Activated T-cell treated with anti-CD3 and anti-CD28 coated beads, Interleukin-2, amount 50 U/mL, for 72 hours (primary cell): ENCODE results near the gene KPNB1. TPM values are rescaled to one million over a fixed set of nuclear protein-coding genes. Genes with fewer than 3 reads are reported as not detected.

Source experiments
- ATAC-seq, 2 donors: fragments of 150-1000 bp; cut with Tn5 transposase; replicated peaks in 1 of 2; 2 replicates each; pipeline ENCODE4 v1.10.0; 2021; ENCODE audit warnings: moderate library complexity in 2 of 2, mild to moderate bottlenecking in 1 of 2
- DNase-seq, 2 donors: peaks; one replicate each; pipeline ENCODE4 v3.0.0; 2021 to 2022; ENCODE audit warnings: mixed read lengths in 1 of 2
- H3K27ac Mint-ChIP-seq: one replicate; pipeline ENCODE4 v1.8.0; 2022; ENCODE audit warnings: mild to moderate bottlenecking, moderate library complexity, mixed read lengths
- H3K27me3 Mint-ChIP-seq: one replicate; pipeline ENCODE4 v1.8.0; 2022; ENCODE audit warnings: low read depth, mixed read lengths
- H3K36me3 Mint-ChIP-seq, 2 donors: one replicate each; pipeline ENCODE4 v1.8.0; 2022; ENCODE audit warnings: mixed read lengths in 2 of 2, mild to moderate bottlenecking in 1 of 2; ENCODE audit not compliant: insufficient read depth in 2 of 2
- H3K4me1 Mint-ChIP-seq: one replicate; pipeline ENCODE4 v1.8.0; 2022; ENCODE audit warnings: low read depth, mixed read lengths
- H3K4me3 Mint-ChIP-seq, 2 donors: one replicate each; pipeline ENCODE4 v1.8.0; 2022; ENCODE audit warnings: mild to moderate bottlenecking in 2 of 2, mixed read lengths in 2 of 2, moderate library complexity in 2 of 2
- H3K9me3 Mint-ChIP-seq, 2 donors: one replicate each; pipeline ENCODE4 v1.8.0; 2022; ENCODE audit warnings: mixed read lengths in 2 of 2
- total RNA-seq, 2 donors: library from RNA; stranded (reverse); gene quantifications; one replicate each; pipeline ENCODE4 v1.2.3, GENCODE V29; 2022

KPNB1 gene
- total RNA-seq, 2 donors from 2014 or later: 581 to 729 TPM

DNA sequence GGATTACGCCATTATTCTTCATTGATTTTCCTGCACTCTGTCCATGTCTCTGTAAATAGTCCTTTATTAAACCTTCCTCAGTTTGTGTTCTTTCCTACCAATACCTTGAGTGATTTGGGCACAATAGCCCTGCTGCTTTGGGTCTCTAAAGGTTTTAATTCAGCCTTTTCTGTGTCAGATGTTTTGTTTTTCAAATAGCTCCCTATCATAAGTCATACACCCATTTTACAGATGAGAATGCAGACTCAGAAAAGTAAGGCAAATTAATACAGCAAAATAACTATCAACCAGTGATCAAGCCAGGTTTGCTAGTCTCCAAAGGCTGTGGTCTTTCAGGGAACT is 25.0 kb upstream of the KPNB1 start:
- ATAC-seq (no peak), DNase-seq (no peak)
- H3K4me3 Mint-ChIP-seq: no peak overlapping the region
- H3K27ac Mint-ChIP-seq: no peak overlapping the region
- no peaks in the 10 kb centered on the region for H3K27me3 Mint-ChIP-seq
- no peaks in the 10 kb centered on the region for H3K9me3 Mint-ChIP-seq
- peaks cover 3 to 17% of the 10 kb centered on the region in 2 donors for H3K36me3 Mint-ChIP-seq
- H3K4me1 Mint-ChIP-seq: peaks cover 20% of the 10 kb centered on the region

- H3K9me3 Mint-ChIP-seq: no peaks in the 10 kb centered on the region
- no peaks in the 10 kb centered on the region for H3K27me3 Mint-ChIP-seq
- no peak overlapping the region for H3K27ac Mint-ChIP-seq
- ATAC-seq (no peak), DNase-seq (no peak)
- no peaks in the 10 kb centered on the region for H3K4me1 Mint-ChIP-seq
- H3K4me3 Mint-ChIP-seq: no peak overlapping the region
- peaks cover 1 to 3% of the 10 kb centered on the region in 2 donors for H3K36me3 Mint-ChIP-seq
Observed at GRCh38 chr17:47628014-47628566, 21.6 kb upstream of the KPNB1 start.

- no peak overlapping the region for H3K4me3 Mint-ChIP-seq
- no peak for ATAC-seq
- H3K27ac Mint-ChIP-seq: peak overlapping the region; percentile 72
- H3K27me3 Mint-ChIP-seq: no peaks in the 10 kb centered on the region
- no peaks in the 10 kb centered on the region for H3K36me3 Mint-ChIP-seq
- H3K4me1 Mint-ChIP-seq: no peaks in the 10 kb centered on the region
- DNase-seq: no peak
- no peaks in the 10 kb centered on the region for H3K9me3 Mint-ChIP-seq
Observed at GRCh38 chr17:47629826-47630225, 19.9 kb upstream of the KPNB1 start.

DNA sequence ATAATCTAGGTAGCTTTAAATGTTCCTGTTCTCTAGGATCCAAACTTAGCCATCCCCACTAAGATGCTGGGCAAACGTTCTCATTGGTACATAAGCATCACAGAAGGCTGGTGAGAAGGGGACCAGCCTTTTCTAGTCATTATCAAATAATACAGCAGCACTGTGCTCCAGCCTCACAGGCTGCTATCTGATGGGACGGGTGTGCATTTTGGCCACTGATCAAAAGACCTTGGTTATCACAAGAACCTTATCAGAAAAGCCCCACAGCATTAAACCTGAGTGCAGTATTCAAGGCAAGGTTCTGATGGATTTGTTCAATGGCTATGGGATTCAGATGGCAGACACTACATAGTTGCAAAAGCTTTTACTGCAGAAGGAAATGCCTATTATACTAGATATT is 19.1 kb upstream of the KPNB1 start:
- H3K27ac Mint-ChIP-seq: peak overlapping the region; percentile 31
- H3K4me1 Mint-ChIP-seq: no peaks in the 10 kb centered on the region
- ATAC-seq (no peak), DNase-seq (no peak)
- H3K4me3 Mint-ChIP-seq: no peak overlapping the region
- H3K36me3 Mint-ChIP-seq: no peaks in the 10 kb centered on the region
- no peaks in the 10 kb centered on the region for H3K27me3 Mint-ChIP-seq
- H3K9me3 Mint-ChIP-seq: no peaks in the 10 kb centered on the region

- H3K27ac Mint-ChIP-seq: no peak overlapping the region
- H3K36me3 Mint-ChIP-seq: peaks cover 0 to 6% of the 10 kb centered on the region in 2 donors
Observed at GRCh38 chr17:47632991-47633390, 16.7 kb upstream of the KPNB1 start.

DNA sequence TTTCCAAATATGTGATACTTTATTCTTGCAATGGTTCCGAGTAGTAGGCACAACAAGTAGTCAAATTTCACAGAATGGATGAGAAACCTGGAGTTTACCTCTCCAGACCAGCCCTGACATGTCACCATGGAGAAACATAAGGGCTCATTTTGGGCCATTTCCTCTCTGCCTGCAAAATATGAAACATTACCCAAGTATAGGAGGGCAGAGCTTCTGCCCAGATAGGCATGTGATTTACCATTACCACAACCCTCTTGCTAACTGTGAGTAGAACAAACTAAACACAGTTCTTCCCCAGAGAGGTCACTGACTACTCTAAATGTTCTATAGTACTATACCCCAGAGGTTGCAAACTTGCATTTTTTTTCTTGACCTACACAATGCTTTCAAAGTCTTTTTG is 15.7 kb upstream of the KPNB1 start:
- Mint-ChIP-seq H3K9me3 (no peaks in the 10 kb centered on the region), H3K27me3 (no peaks in the 10 kb centered on the region), H3K4me3 (no peak overlapping the region), H3K4me1 (peaks cover 7% of the 10 kb centered on the region), H3K36me3 (peaks cover 0 to 6% of the 10 kb centered on the region in 2 donors), H3K27ac (no peak overlapping the region)
- DNase-seq (no peak), ATAC-seq (no peak)

More at GRCh38 chr17:47632991-47633390, 16.7 kb upstream of the KPNB1 start:
- DNase-seq (no peak), ATAC-seq (no peak)
- H3K4me1 Mint-ChIP-seq: peaks cover 7% of the 10 kb centered on the region
- H3K4me3 Mint-ChIP-seq: no peak overlapping the region
- no peaks in the 10 kb centered on the region for H3K9me3 Mint-ChIP-seq
- H3K27me3 Mint-ChIP-seq: no peaks in the 10 kb centered on the region

- no peaks in the 10 kb centered on the region for H3K9me3 Mint-ChIP-seq
- DNase-seq (no peak), ATAC-seq (no peak)
- peaks cover 0 to 6% of the 10 kb centered on the region in 2 donors for H3K36me3 Mint-ChIP-seq
- no peak overlapping the region for H3K4me3 Mint-ChIP-seq
- H3K27me3 Mint-ChIP-seq: no peaks in the 10 kb centered on the region
- no peak overlapping the region for H3K27ac Mint-ChIP-seq
- peaks cover 12% of the 10 kb centered on the region for H3K4me1 Mint-ChIP-seq
Observed at GRCh38 chr17:47634870-47635269, 14.8 kb upstream of the KPNB1 start.

DNA sequence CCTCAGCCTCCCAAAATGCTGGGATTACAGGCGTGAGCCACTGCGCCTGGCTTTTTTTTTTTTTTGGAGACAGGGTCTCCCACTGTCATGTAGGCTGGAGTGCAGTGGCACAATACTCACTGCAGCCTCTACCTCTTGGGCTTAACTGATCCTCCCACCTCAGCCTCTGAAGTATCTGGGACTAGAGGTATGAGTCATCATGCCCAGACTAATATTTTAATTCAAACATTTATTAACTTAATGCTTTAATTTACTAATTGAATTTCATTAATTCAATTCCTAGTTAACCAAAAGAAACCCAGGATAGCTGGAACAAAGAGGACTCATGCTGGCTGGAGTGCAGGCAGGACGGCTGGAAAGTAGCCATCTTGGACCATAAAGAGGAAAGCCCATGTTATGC is 14.0 kb upstream of the KPNB1 start:
- ATAC-seq: no peak
- H3K27me3 Mint-ChIP-seq: no peaks in the 10 kb centered on the region
- H3K36me3 Mint-ChIP-seq: peaks cover 0 to 6% of the 10 kb centered on the region in 2 donors
- no peak overlapping the region for H3K27ac Mint-ChIP-seq
- no peaks in the 10 kb centered on the region for H3K9me3 Mint-ChIP-seq
- DNase-seq: no peak
- H3K4me3 Mint-ChIP-seq: no peak overlapping the region
- H3K4me1 Mint-ChIP-seq: peaks cover 12% of the 10 kb centered on the region

- Mint-ChIP-seq H3K36me3 (peaks cover 0 to 6% of the 10 kb centered on the region in 2 donors), H3K27ac (no peak overlapping the region), H3K4me3 (no peak overlapping the region), H3K4me1 (peaks cover 12% of the 10 kb centered on the region), H3K9me3 (no peaks in the 10 kb centered on the region), H3K27me3 (no peaks in the 10 kb centered on the region)
- ATAC-seq (no peak), DNase-seq (no peak)
Observed at GRCh38 chr17:47636273-47637030, 13.3 kb upstream of the KPNB1 start.

DNA sequence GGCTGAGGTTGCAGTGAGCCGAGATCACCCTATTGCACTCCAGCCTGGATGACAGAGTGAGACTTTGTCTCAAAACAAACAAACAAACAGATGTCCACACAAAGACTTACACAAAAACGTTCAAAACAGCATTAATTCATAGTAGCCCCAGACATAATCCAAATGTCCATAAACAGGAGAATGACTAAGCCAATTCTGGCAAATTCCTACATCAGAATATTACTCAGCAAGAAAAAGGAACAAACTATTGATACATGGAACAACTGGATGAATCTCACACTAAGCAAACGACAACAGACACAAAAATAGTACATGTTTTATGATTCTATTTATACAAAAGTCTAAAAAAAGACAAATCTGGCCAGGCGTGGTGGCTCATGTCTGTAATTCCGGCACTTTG is 10.8 kb upstream of the KPNB1 start:
- no peak overlapping the region for H3K27ac Mint-ChIP-seq
- H3K27me3 Mint-ChIP-seq: no peaks in the 10 kb centered on the region
- DNase-seq (no peak), ATAC-seq (no peak)
- no peak overlapping the region for H3K4me3 Mint-ChIP-seq
- no peaks in the 10 kb centered on the region for H3K9me3 Mint-ChIP-seq
- peaks cover 0 to 6% of the 10 kb centered on the region in 2 donors for H3K36me3 Mint-ChIP-seq
- H3K4me1 Mint-ChIP-seq: peaks cover 18% of the 10 kb centered on the region

DNA sequence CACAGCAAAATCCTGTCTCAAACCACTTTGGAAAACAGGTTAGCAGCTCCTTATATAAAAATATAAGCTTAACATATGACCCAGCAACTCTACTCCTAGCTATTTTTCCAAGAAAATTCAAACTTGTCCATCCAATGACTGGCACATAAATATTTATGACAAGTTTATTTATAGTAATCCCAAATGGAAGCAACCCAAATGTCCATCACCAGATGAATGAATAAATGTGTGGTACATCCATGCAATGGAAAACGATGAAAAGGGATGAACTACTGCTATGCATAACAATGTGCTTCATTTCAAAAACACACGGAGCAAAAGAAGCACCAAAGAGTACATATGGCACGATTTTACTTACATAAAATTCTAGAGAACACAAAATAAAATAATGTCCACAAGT is 9.6 kb upstream of the KPNB1 start:
- Mint-ChIP-seq H3K27me3 (no peaks in the 10 kb centered on the region), H3K36me3 (peaks cover 0 to 6% of the 10 kb centered on the region in 2 donors), H3K4me3 (no peak overlapping the region), H3K27ac (no peak overlapping the region), H3K4me1 (peaks cover 18% of the 10 kb centered on the region), H3K9me3 (no peaks in the 10 kb centered on the region)
- no peak for ATAC-seq
- no peak for DNase-seq

- H3K27ac Mint-ChIP-seq: no peak overlapping the region
- ATAC-seq: no peak
- no peak overlapping the region for H3K4me3 Mint-ChIP-seq
- H3K9me3 Mint-ChIP-seq: no peaks in the 10 kb centered on the region
- no peak for DNase-seq
- no peaks in the 10 kb centered on the region for H3K27me3 Mint-ChIP-seq
- peaks cover 0 to 6% of the 10 kb centered on the region in 2 donors for H3K36me3 Mint-ChIP-seq
- peaks cover 15% of the 10 kb centered on the region for H3K4me1 Mint-ChIP-seq
Observed at GRCh38 chr17:47641202-47641601, 8.5 kb upstream of the KPNB1 start.

- no peaks in the 10 kb centered on the region for H3K36me3 Mint-ChIP-seq
Observed at GRCh38 chr17:47643116-47643515, 6.6 kb upstream of the KPNB1 start.

GRCh38 chr17:47644324-47644723 is 5.4 kb upstream of the KPNB1 start:
- Mint-ChIP-seq H3K4me3 (no peak overlapping the region), H3K9me3 (no peaks in the 10 kb centered on the region), H3K4me1 (peaks cover 28% of the 10 kb centered on the region), H3K27ac (no peak overlapping the region), H3K36me3 (no peaks in the 10 kb centered on the region), H3K27me3 (no peaks in the 10 kb centered on the region)
- ATAC-seq (no peak), DNase-seq (no peak)

More at GRCh38 chr17:47643116-47643515, 6.6 kb upstream of the KPNB1 start:
- Mint-ChIP-seq H3K4me3 (no peak overlapping the region), H3K27me3 (no peaks in the 10 kb centered on the region), H3K27ac (no peak overlapping the region), H3K9me3 (no peaks in the 10 kb centered on the region), H3K4me1 (peaks cover 23% of the 10 kb centered on the region)
- ATAC-seq (no peak), DNase-seq (no peak)
